ENCODE results near the gene CACYBP. TPM values are rescaled to one million over a fixed set of nuclear protein-coding genes. Genes with fewer than 3 reads are reported as not detected.

The CACYBP gene
- total and polyA plus RNA-seq, 2 experiments from 2014 or later, result 209 to 453 TPM

- TF ChIP-seq, protein P1, sequence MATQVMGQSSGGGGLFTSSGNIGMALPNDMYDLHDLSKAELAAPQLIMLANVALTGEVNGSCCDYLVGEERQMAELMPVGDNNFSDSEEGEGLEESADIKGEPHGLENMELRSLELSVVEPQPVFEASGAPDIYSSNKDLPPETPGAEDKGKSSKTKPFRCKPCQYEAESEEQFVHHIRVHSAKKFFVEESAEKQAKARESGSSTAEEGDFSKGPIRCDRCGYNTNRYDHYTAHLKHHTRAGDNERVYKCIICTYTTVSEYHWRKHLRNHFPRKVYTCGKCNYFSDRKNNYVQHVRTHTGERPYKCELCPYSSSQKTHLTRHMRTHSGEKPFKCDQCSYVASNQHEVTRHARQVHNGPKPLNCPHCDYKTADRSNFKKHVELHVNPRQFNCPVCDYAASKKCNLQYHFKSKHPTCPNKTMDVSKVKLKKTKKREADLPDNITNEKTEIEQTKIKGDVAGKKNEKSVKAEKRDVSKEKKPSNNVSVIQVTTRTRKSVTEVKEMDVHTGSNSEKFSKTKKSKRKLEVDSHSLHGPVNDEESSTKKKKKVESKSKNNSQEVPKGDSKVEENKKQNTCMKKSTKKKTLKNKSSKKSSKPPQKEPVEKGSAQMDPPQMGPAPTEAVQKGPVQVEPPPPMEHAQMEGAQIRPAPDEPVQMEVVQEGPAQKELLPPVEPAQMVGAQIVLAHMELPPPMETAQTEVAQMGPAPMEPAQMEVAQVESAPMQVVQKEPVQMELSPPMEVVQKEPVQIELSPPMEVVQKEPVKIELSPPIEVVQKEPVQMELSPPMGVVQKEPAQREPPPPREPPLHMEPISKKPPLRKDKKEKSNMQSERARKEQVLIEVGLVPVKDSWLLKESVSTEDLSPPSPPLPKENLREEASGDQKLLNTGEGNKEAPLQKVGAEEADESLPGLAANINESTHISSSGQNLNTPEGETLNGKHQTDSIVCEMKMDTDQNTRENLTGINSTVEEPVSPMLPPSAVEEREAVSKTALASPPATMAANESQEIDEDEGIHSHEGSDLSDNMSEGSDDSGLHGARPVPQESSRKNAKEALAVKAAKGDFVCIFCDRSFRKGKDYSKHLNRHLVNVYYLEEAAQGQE (IDR thresholded peaks at IDR 0.05; ENCODE audit: unreplicated experiment), result no peak
Observed at GRCh38 chr1:174975764-174976163, 24.0 kb upstream of the CACYBP start (continued).

GRCh38 chr1:174976436-174977108 is 23.2 kb upstream of the CACYBP start:
- no peaks in the 10 kb centered on the region for H3K9me2 ChIP-seq (ENCODE audit: insufficient read depth)
- peaks cover 83% of the 10 kb centered on the region for H3K36me3 Mint-ChIP-seq (ENCODE audit: low read depth)
- H3K27me3 Mint-ChIP-seq (ENCODE audit: insufficient read depth, low read depth, poor library complexity), result no peaks in the 10 kb centered on the region
- no peaks in the 10 kb centered on the region for H3K4me1 Mint-ChIP-seq
- peaks cover 8% of the 10 kb centered on the region; the same call in 1 of the 2 replicates for H3K79me2 ChIP-seq (replicated peaks; ENCODE audit: insufficient read depth)
- DNase-seq (ENCODE audit: low spot score) (no peak), ATAC-seq (no peak)
- H3K4me3 Mint-ChIP-seq, result no peak overlapping the region
- peaks cover 12% of the 10 kb centered on the region for H3F3A ChIP-seq (replicated peaks; ENCODE audit: low read depth)
- H3K27ac Mint-ChIP-seq, result no peak overlapping the region
- H3K4me2 ChIP-seq, result no peak overlapping the region
- no peaks in the 10 kb centered on the region for H3K27me3 ChIP-seq (ENCODE audit: insufficient read depth)
- peaks cover 8% of the 10 kb centered on the region for H4K20me1 ChIP-seq (replicated peaks; ENCODE audit: insufficient read depth)
- no peaks in the 10 kb centered on the region for H3K4me1 ChIP-seq (ENCODE audit: insufficient read depth)
- H3K9me3 Mint-ChIP-seq, result no peaks in the 10 kb centered on the region
- H3K36me3 ChIP-seq (ENCODE audit: insufficient read depth), result peaks cover 75% of the 10 kb centered on the region
- H2AFZ ChIP-seq, result no peak overlapping the region
- no peak overlapping the region for H3K4me3 ChIP-seq
- no peak overlapping the region for H3K27ac ChIP-seq (ENCODE audit: low read depth)
- TF ChIP-seq EZH2phosphoT487 (IDR thresholded peaks at IDR 0.05; ENCODE audit: unreplicated experiment) (no peak), ZNF331 (CRISPR knock-in tag; IDR thresholded peaks at IDR 0.05; ENCODE audit: low read depth) (no peak), ETS1 (IDR thresholded peaks at IDR 0.05) (no peak), JUNB (IDR thresholded peaks at IDR 0.05; ENCODE audit: unreplicated experiment) (no peak), ZNF114 (CRISPR knock-in tag; IDR thresholded peaks at IDR 0.05) (no peak), STAT1 (IDR thresholded peaks at IDR 0.05; ENCODE audit: unreplicated experiment) (no peak), NANOG (IDR thresholded peaks at IDR 0.05; ENCODE audit: borderline replicate concordance) (no peak), POLR2AphosphoS5 (IDR thresholded peaks at IDR 0.05; ENCODE audit: low read depth) (no peak)
- TF ChIP-seq, protein P1 (IDR thresholded peaks at IDR 0.05; ENCODE audit: unreplicated experiment), result no peak
- TF ChIP-seq, protein P2, sequence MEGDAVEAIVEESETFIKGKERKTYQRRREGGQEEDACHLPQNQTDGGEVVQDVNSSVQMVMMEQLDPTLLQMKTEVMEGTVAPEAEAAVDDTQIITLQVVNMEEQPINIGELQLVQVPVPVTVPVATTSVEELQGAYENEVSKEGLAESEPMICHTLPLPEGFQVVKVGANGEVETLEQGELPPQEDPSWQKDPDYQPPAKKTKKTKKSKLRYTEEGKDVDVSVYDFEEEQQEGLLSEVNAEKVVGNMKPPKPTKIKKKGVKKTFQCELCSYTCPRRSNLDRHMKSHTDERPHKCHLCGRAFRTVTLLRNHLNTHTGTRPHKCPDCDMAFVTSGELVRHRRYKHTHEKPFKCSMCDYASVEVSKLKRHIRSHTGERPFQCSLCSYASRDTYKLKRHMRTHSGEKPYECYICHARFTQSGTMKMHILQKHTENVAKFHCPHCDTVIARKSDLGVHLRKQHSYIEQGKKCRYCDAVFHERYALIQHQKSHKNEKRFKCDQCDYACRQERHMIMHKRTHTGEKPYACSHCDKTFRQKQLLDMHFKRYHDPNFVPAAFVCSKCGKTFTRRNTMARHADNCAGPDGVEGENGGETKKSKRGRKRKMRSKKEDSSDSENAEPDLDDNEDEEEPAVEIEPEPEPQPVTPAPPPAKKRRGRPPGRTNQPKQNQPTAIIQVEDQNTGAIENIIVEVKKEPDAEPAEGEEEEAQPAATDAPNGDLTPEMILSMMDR (conservative IDR thresholded peaks at IDR 0.05; ENCODE audit: low read depth in 2 of 2), result no peak
